HEK293 (cell line): Measurements from ENCODE around the gene PNPLA5.
A peak's percentile ranks its signal among the peaks of the same experiment; 100 is the strongest.
"Not testable (repeated sequence)": the region's sequence is repeated elsewhere in the genome, so short reads cannot be mapped to it uniquely, and the experiment has no call there.

Experiments
- CTCF ChIA-PET: fragments of 350-600 bp; formaldehyde crosslinking; extraction: SDS; loops from one replicate; lab custom pipeline; 2021; ENCODE audit warnings: antibody characterized with exemption; lab: Yijun Ruan, JAX
- POLR2A ChIA-PET: fragments of 300-600 bp; formaldehyde crosslinking; extraction: SDS; loops from one replicate; lab custom pipeline; 2020; ENCODE audit warnings: antibody characterized with exemption, inconsistent platforms; lab: Yijun Ruan, JAX
- H3K27ac ChIP-seq: fragments of 200-500 bp; sonication (Bioruptor generic); 2 replicates; pipeline ENCODE4 v1.5.1; 2014; ENCODE audit warnings: low read depth, low read length, control low read depth, inconsistent platforms; ENCODE audit errors: extremely low read depth
- H3K36me3 ChIP-seq, 2 experiments: fragments of 200-500 bp in 1 of 2; sonication (Bioruptor generic) in 1 of 2; 1 replicate in 1 of 2; 2 replicates in 1 of 2; pipeline ENCODE4 v1.5.1; 2014 to 2017; ENCODE audit warnings: inconsistent platforms in 2 of 2, low read length in 2 of 2; ENCODE audit not compliant: control insufficient read depth in 2 of 2, insufficient read depth in 1 of 2
- H3K4me1 ChIP-seq: fragments of 200-500 bp; sonication (Bioruptor generic); 2 replicates; pipeline ENCODE4 v1.5.1; 2014; ENCODE audit warnings: mild to moderate bottlenecking, low read length, inconsistent platforms; ENCODE audit not compliant: control insufficient read depth, insufficient read depth
- H3K4me3 ChIP-seq: 2 replicates; pipeline ENCODE4 v1.5.1; 2011; ENCODE audit warnings: low read depth, mild to moderate bottlenecking, control low read depth, low read length, moderate library complexity
- H3K9me3 ChIP-seq: fragments of 200-500 bp; sonication (Bioruptor generic); 2 replicates; pipeline ENCODE4 v1.5.1; 2014; ENCODE audit warnings: low read depth, low read length, inconsistent platforms; ENCODE audit not compliant: control insufficient read depth, insufficient read depth
- HOXD13 ChIP-seq: sonication (generic); formaldehyde crosslinking; IDR thresholded peaks from 2 replicates; pipeline ENCODE4 v1.8.0; 2022; ENCODE audit warnings: missing genetic modification reagents, borderline replicate concordance
- IKZF3 ChIP-seq: fragments of 450-650 bp; IDR thresholded peaks from 2 replicates; pipeline ENCODE4 v1.5.0; 2018; ENCODE audit warnings: missing biosample characterization, mild to moderate bottlenecking, missing genetic modification characterization, moderate library complexity
- PBX3 ChIP-seq: sonication (generic); formaldehyde crosslinking; IDR thresholded peaks from 2 replicates; pipeline ENCODE4 v1.8.1; 2022; ENCODE audit warnings: mild to moderate bottlenecking, moderate library complexity, missing genetic modification reagents
- PRDM4 ChIP-seq: fragments of 450-650 bp; formaldehyde crosslinking; IDR thresholded peaks from 2 replicates; pipeline ENCODE4 v1.5.1; 2017; ENCODE audit warnings: missing biosample characterization, missing genetic modification characterization
- REST ChIP-seq: fragments of 450-650 bp; formaldehyde crosslinking; IDR thresholded peaks from 2 replicates; pipeline ENCODE4 v1.5.1; 2016; ENCODE audit warnings: missing biosample characterization, missing genetic modification characterization
- TSHZ1 ChIP-seq: fragments of 450-650 bp; formaldehyde crosslinking; IDR thresholded peaks from 2 replicates; pipeline ENCODE4 v1.5.1; 2016; ENCODE audit warnings: missing biosample characterization, missing genetic modification characterization, borderline replicate concordance
- ZIC2 ChIP-seq: fragments of 450-650 bp; formaldehyde crosslinking; IDR thresholded peaks from 2 replicates; pipeline ENCODE4 v1.5.1; 2016; ENCODE audit warnings: missing biosample characterization, missing genetic modification characterization
- ZNF837 ChIP-seq: fragments of 450-650 bp; formaldehyde crosslinking; IDR thresholded peaks from 2 replicates; pipeline ENCODE4 v1.5.1; 2016; ENCODE audit warnings: missing biosample characterization, missing genetic modification characterization
- ZSCAN16 ChIP-seq: fragments of 450-650 bp; formaldehyde crosslinking; IDR thresholded peaks from 2 replicates; pipeline ENCODE4 v1.5.1; 2016; ENCODE audit warnings: missing biosample characterization, missing genetic modification characterization

The PNPLA5 gene

GRCh38 chr22:43869001-43869400 is 22.8 kb downstream of the PNPLA5 start:
- 0 out of 2 replicates have a peak, but pooled peaks have one; percentile 9 for TF ChIP-seq ZIC2 (tag by site-specific recombination)
- POLR2A ChIA-PET, H3K4me1 ChIP-seq, H3K4me3 ChIP-seq, H3K9me3 ChIP-seq, H3K27ac ChIP-seq, H3K36me3 ChIP-seq: not testable (repeated sequence)
- CTCF ChIA-PET = interaction anchor here (0.7 to 2.3 kb wide), 3 partner anchors 16 to 18 kb away, joined by 3 to 10 read pairs (median 9); no protein-coding TSS in a partner anchor

GRCh38 chr22:43867839-43868635 is 23.8 kb downstream of the PNPLA5 start:
- Histone ChIP-seq H3K9me3 (no peaks in the 10 kb centered on the region), H3K36me3 (no peaks in the 10 kb centered on the region)
- ChIA-PET POLR2A (no interaction called here), CTCF (interaction anchor here (1.0 to 2.7 kb wide), 3 partner anchors 9 to 17 kb away, joined by 3 to 23 read pairs (median 10); no protein-coding TSS in a partner anchor)
- no peak for TF ChIP-seq ZNF837
- no peak for TF ChIP-seq PRDM4 (tag by site-specific recombination)
- 0 out of 2 replicates have a peak, but pooled peaks have one; percentile 56 for TF ChIP-seq HOXD13 (CRISPR knock-in tag)
- peak; percentile 67 for TF ChIP-seq IKZF3
- TF ChIP-seq PBX3 (CRISPR knock-in tag) = peak; percentile 69; the same call in 1 of the 2 replicates
- TF ChIP-seq REST (tag by site-specific recombination) = peak; percentile 97
- TF ChIP-seq TSHZ1 (tag by site-specific recombination) = no peak
- no peak for TF ChIP-seq ZSCAN16
- TF ChIP-seq, all 188 proteins: peak for 4
- Histone ChIP-seq H3K4me1 (no peaks in the 10 kb centered on the region), H3K4me3 (no peak overlapping the region), H3K27ac (no peak overlapping the region)
